ENCODE data around the gene RECQL.

The RECQL gene

GRCh38 chr12:21501258-21502163 is at the start of gene RECQL, which contains the start of gene GOLT1B:
RECQL (minus strand) TSS chr12:21501635; CDS start chr12:21499570, 2,065 bp downstream.
GOLT1B (plus strand) TSS chr12:21501789; CDS start chr12:21501924, 135 bp downstream.
- Histone ChIP-seq H3K27me3 (replicated peaks; ENCODE audit: control insufficient read depth, insufficient read depth, low read length) (no peaks in the 10 kb centered on the region), H3K4me3 (replicated peaks; ENCODE audit: low read depth, low read length) (peak within 1 kb of the TSS; percentile 75), H3K36me3 (ENCODE audit: control insufficient read depth, insufficient read depth, low read length) (peaks cover 9% of the 10 kb centered on the region)
- DNase-seq (ENCODE audit: extremely low read depth, insufficient read length), result peak; percentile 90
- no peak for TF ChIP-seq CTCF (IDR thresholded peaks at IDR 0.05; ENCODE audit: insufficient read depth, low read length, poor library complexity, severe bottlenecking)

GRCh38 chr12:21547437-21547836 is 46.0 kb upstream of the RECQL start:
- Histone ChIP-seq H3K27me3 (replicated peaks; ENCODE audit: control insufficient read depth, insufficient read depth, low read length) (no peaks in the 10 kb centered on the region), H3K36me3 (ENCODE audit: control insufficient read depth, insufficient read depth, low read length) (no peaks in the 10 kb centered on the region), H3K4me3 (replicated peaks; ENCODE audit: low read depth, low read length) (no peak overlapping the region)
- TF ChIP-seq CTCF (IDR thresholded peaks at IDR 0.05; ENCODE audit: insufficient read depth, low read length, poor library complexity, severe bottlenecking), result no peak
- no peak for DNase-seq (ENCODE audit: extremely low read depth, insufficient read length)

GRCh38 chr12:21546716-21547115 is 45.3 kb upstream of the RECQL start:
- Histone ChIP-seq H3K36me3 (ENCODE audit: control insufficient read depth, insufficient read depth, low read length) (no peaks in the 10 kb centered on the region), H3K4me3 (replicated peaks; ENCODE audit: low read depth, low read length) (no peak overlapping the region), H3K27me3 (replicated peaks; ENCODE audit: control insufficient read depth, insufficient read depth, low read length) (no peaks in the 10 kb centered on the region)
- no peak for DNase-seq (ENCODE audit: extremely low read depth, insufficient read length)
- TF ChIP-seq CTCF (IDR thresholded peaks at IDR 0.05; ENCODE audit: insufficient read depth, low read length, poor library complexity, severe bottlenecking), result no peak

GRCh38 chr12:21545557-21545956 is 44.1 kb upstream of the RECQL start:
- DNase-seq (ENCODE audit: extremely low read depth, insufficient read length), result no peak
- no peak for TF ChIP-seq CTCF (IDR thresholded peaks at IDR 0.05; ENCODE audit: insufficient read depth, low read length, poor library complexity, severe bottlenecking)
- Histone ChIP-seq H3K27me3 (replicated peaks; ENCODE audit: control insufficient read depth, insufficient read depth, low read length) (no peaks in the 10 kb centered on the region), H3K36me3 (ENCODE audit: control insufficient read depth, insufficient read depth, low read length) (no peaks in the 10 kb centered on the region), H3K4me3 (replicated peaks; ENCODE audit: low read depth, low read length) (no peak overlapping the region)

GRCh38 chr12:21543151-21543550 is 41.7 kb upstream of the RECQL start:
- no peaks in the 10 kb centered on the region for H3K27me3 ChIP-seq (replicated peaks; ENCODE audit: control insufficient read depth, insufficient read depth, low read length)

More at GRCh38 chr12:21543151-21543550, 41.7 kb upstream of the RECQL start:
- Histone ChIP-seq H3K4me3 (replicated peaks; ENCODE audit: low read depth, low read length) (no peak overlapping the region), H3K36me3 (ENCODE audit: control insufficient read depth, insufficient read depth, low read length) (no peaks in the 10 kb centered on the region)
- DNase-seq (ENCODE audit: extremely low read depth, insufficient read length), result no peak
- TF ChIP-seq CTCF (IDR thresholded peaks at IDR 0.05; ENCODE audit: insufficient read depth, low read length, poor library complexity, severe bottlenecking), result no peak
